GM21825 (cell line): ENCODE measurements around the gene SYNE1.
"Not testable (repeated sequence)": the region's sequence is repeated elsewhere in the genome, so short reads cannot be mapped to it uniquely, and the experiment has no call there.

Source experiments
- ATAC-seq: cut with Tn5 transposase; IDR thresholded peaks from one replicate; pipeline ENCODE4 v1.9.1; 2021; ENCODE audit warnings: mild to moderate bottlenecking, moderate library complexity; ENCODE audit not compliant: unreplicated experiment

Gene SYNE1

GRCh38 chr6:152499931-152500330, 137.2 kb downstream of the SYNE1 start:
- ATAC-seq, result no peak

- ATAC-seq, result no peak
These were observed 140.4 kb downstream of the SYNE1 start for GRCh38 chr6:152496731-152497130.

- not testable (repeated sequence) for ATAC-seq
These were observed 141.7 kb downstream of the SYNE1 start for GRCh38 chr6:152495456-152495855.

GRCh38 chr6:152492281-152492680, 144.9 kb downstream of the SYNE1 start:
- ATAC-seq, result not testable (repeated sequence)

GRCh38 chr6:152491501-152491900, 145.7 kb downstream of the SYNE1 start:
- not testable (repeated sequence) for ATAC-seq

- ATAC-seq, result not testable (repeated sequence)
These were observed 146.2 kb downstream of the SYNE1 start for GRCh38 chr6:152490971-152491378.

GRCh38 chr6:152484806-152485205, 152.4 kb downstream of the SYNE1 start:
- no peak for ATAC-seq

- no peak for ATAC-seq
These were observed 154.9 kb downstream of the SYNE1 start for GRCh38 chr6:152482289-152482688.

GRCh38 chr6:152478377-152479010, 158.7 kb downstream of the SYNE1 start:
- no peak for ATAC-seq

GRCh38 chr6:152474354-152474753, 162.8 kb downstream of the SYNE1 start:
- no peak for ATAC-seq

- no peak for ATAC-seq
These were observed 164.8 kb downstream of the SYNE1 start for GRCh38 chr6:152472325-152472724.

GRCh38 chr6:152471456-152472265, 165.5 kb downstream of the SYNE1 start:
- ATAC-seq, result no peak

GRCh38 chr6:152463164-152463563, 174.0 kb downstream of the SYNE1 start:
- ATAC-seq, result no peak

GRCh38 chr6:152462716-152463115, 174.4 kb downstream of the SYNE1 start:
- ATAC-seq, result no peak

- ATAC-seq, result no peak
These were observed 175.6 kb downstream of the SYNE1 start for GRCh38 chr6:152461556-152461955.

- ATAC-seq, result no peak
These were observed 178.2 kb downstream of the SYNE1 start for GRCh38 chr6:152458648-152459644.

GRCh38 chr6:152457949-152458624, 179.1 kb downstream of the SYNE1 start:
- no peak for ATAC-seq

- ATAC-seq, result no peak
These were observed 183.2 kb downstream of the SYNE1 start for GRCh38 chr6:152454003-152454402.

GRCh38 chr6:152453421-152453820, 183.7 kb downstream of the SYNE1 start:
- no peak for ATAC-seq

- ATAC-seq, result no peak
These were observed 184.5 kb downstream of the SYNE1 start for GRCh38 chr6:152452639-152453038.

- ATAC-seq, result no peak
These were observed 186.6 kb downstream of the SYNE1 start for GRCh38 chr6:152450519-152450918.
